GM18499 (cell line): ENCODE results near the gene KIRREL3.

Source experiments
- ATAC-seq: cut with Tn5 transposase; IDR thresholded peaks from one replicate; pipeline ENCODE4 v1.9.1; 2021; ENCODE audit warnings: moderate number of reproducible peaks; ENCODE audit not compliant: insufficient read depth, unreplicated experiment

KIRREL3 gene

GRCh38 chr11:126567419-126567818 lies 433.2 kb downstream of the KIRREL3 start:
- ATAC-seq, result no peak

- ATAC-seq, result no peak
These were observed 436.0 kb downstream of the KIRREL3 start for GRCh38 chr11:126564566-126564965.

GRCh38 chr11:126561327-126561893 lies 439.2 kb downstream of the KIRREL3 start:
- ATAC-seq, result no peak

GRCh38 chr11:126560221-126560620 lies 440.3 kb downstream of the KIRREL3 start:
- ATAC-seq, result no peak

- ATAC-seq, result no peak
These were observed 451.7 kb downstream of the KIRREL3 start for GRCh38 chr11:126548581-126549550.

- ATAC-seq, result no peak
These were observed 452.9 kb downstream of the KIRREL3 start for GRCh38 chr11:126547691-126548090.

GRCh38 chr11:126547161-126547560 lies 453.4 kb downstream of the KIRREL3 start:
- ATAC-seq, result no peak

- no peak for ATAC-seq
These were observed 453.9 kb downstream of the KIRREL3 start for GRCh38 chr11:126546694-126547093.

GRCh38 chr11:126546191-126546590 lies 454.4 kb downstream of the KIRREL3 start:
- no peak for ATAC-seq

GRCh38 chr11:126545057-126545555 lies 455.5 kb downstream of the KIRREL3 start:
- no peak for ATAC-seq

GRCh38 chr11:126544108-126545056 lies 456.2 kb downstream of the KIRREL3 start:
- no peak for ATAC-seq

GRCh38 chr11:126543691-126544090 lies 456.9 kb downstream of the KIRREL3 start:
- ATAC-seq, result no peak

GRCh38 chr11:126542334-126543015 lies 458.1 kb downstream of the KIRREL3 start:
- no peak for ATAC-seq

- ATAC-seq, result no peak
These were observed 462.5 kb downstream of the KIRREL3 start for GRCh38 chr11:126538071-126538470.

GRCh38 chr11:126537492-126537891 lies 463.1 kb downstream of the KIRREL3 start:
- no peak for ATAC-seq

- ATAC-seq, result no peak
These were observed 466.3 kb downstream of the KIRREL3 start for GRCh38 chr11:126534141-126534805.

GRCh38 chr11:126533560-126533959 lies 467.0 kb downstream of the KIRREL3 start:
- no peak for ATAC-seq

GRCh38 chr11:126530416-126530815 lies 470.2 kb downstream of the KIRREL3 start:
- no peak for ATAC-seq

- no peak for ATAC-seq
These were observed 471.5 kb downstream of the KIRREL3 start for GRCh38 chr11:126529037-126529436.
